Measurements from ENCODE around the gene SARS1.
A peak's percentile ranks its signal among the peaks of the same experiment; 100 is the strongest.

The SARS1 gene

DNA sequence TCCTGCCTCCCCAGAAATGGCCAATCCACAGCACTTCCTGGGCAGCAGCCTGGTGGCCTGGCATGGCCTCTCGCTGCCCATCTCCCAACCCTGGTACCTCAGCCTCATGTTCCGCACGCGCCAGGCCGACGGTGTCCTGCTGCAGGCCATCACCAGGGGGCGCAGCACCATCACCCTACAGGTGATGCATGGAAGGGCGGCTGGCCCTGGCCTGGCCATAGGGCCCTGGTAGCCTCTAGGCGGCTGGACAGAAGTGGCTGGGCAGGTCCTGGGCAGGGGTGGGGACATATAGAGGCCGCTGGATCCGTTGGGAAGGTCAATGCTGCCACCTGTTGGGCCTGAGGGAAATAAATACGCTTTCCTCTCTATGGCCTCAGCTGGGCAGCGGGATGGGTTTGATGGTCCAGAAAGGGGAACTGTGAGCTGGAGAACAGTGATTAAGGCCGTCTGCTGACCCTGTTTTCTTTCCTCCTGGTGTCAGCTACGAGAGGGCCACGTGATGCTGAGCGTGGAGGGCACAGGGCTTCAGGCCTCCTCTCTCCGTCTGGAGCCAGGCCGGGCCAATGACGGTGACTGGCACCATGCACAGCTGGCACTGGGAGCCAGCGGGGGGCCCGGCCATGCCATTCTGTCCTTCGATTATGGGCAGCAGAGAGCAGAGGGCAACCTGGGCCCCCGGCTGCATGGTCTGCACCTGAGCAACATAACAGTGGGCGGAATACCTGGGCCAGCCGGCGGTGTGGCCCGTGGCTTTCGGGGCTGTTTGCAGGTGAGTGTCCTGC lies 50.1 kb downstream of the SARS1 start:
- peak; percentile 75 for DNase-seq

DNA sequence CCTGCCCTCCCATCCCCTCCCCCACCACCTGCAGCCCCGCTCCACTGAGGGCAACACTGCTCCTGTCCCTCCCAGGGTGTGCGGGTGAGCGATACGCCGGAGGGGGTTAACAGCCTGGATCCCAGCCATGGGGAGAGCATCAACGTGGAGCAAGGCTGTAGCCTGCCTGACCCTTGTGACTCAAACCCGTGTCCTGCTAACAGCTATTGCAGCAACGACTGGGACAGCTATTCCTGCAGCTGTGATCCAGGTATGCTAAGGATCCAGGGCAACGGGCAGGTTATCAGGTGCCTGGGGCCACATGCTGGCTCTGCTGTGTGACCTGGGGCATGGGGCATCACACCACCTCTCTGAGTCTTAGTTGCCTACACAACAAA lies 50.6 kb downstream of the SARS1 start:
- no peak for DNase-seq

- DNase-seq: no peak
These were observed 51.3 kb downstream of the SARS1 start for GRCh38 chr1:109265016-109265415.

DNA sequence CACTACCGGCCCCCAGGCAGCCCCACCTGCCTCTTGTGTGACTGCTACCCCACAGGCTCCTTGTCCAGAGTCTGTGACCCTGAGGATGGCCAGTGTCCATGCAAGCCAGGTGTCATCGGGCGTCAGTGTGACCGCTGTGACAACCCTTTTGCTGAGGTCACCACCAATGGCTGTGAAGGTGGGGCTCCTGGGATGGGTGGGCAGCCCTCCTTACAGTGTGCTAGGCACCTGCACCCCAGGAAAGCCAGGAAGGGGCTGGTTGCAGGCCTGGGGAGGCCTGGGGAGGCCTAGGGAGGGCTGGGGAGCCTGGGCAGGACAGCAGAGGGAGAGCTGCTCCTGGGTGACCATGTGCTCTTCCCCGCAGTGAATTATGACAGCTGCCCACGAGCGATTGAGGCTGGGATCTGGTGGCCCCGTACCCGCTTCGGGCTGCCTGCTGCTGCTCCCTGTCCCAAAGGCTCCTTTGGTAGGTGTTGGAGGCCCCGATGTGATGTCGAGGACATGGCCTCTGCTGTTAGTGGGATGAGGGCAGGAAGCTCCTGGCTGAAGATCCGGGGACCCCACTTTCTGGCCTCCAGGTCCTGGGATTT lies 52.1 kb downstream of the SARS1 start:
- no peak for DNase-seq

- DNase-seq: no peak
These were observed 53.2 kb downstream of the SARS1 start for GRCh38 chr1:109266965-109267364.

- no peak for DNase-seq
These were observed 54.1 kb downstream of the SARS1 start for GRCh38 chr1:109267743-109268300.

GRCh38 chr1:109268431-109269211 lies 54.9 kb downstream of the SARS1 start:
- DNase-seq: no peak

GRCh38 chr1:109269212-109269980 lies 55.7 kb downstream of the SARS1 start:
- DNase-seq: no peak

GRCh38 chr1:109269981-109270622 lies 56.4 kb downstream of the SARS1 start:
- no peak for DNase-seq

DNA sequence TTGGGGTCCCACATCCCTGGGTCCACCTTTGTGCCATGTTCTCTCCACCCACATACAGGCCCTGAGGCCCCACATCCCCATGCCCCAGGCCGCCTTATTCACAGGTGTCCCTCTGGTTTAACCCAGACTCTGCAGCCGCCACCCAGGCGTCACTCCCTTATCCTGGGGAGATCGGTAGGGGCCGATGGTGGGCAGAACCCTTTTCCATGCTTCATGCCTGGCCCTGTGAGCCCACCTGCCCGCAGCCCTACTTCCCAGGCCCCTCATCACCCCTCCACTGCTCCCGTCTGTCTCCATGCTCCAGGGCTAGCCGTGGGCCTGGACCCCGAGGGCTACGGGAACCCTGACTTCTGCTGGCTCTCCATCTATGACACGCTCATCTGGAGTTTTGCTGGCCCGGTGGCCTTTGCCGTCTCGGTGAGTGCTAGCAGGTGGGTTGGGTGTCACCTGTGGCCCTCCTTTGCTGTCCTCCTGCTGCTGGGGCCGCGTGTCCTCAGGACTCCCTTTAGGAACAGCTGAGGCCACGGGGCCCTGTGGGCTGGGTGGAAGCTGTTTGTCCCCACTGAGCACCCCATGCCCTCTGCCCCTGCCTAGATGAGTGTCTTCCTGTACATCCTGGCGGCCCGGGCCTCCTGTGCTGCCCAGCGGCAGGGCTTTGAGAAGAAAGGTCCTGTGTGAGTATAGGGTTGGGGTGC lies 57.1 kb downstream of the SARS1 start:
- no peak for DNase-seq

GRCh38 chr1:109271458-109271857 lies 57.7 kb downstream of the SARS1 start:
- DNase-seq: no peak

GRCh38 chr1:109272021-109272799 lies 58.5 kb downstream of the SARS1 start:
- DNase-seq: no peak

DNA sequence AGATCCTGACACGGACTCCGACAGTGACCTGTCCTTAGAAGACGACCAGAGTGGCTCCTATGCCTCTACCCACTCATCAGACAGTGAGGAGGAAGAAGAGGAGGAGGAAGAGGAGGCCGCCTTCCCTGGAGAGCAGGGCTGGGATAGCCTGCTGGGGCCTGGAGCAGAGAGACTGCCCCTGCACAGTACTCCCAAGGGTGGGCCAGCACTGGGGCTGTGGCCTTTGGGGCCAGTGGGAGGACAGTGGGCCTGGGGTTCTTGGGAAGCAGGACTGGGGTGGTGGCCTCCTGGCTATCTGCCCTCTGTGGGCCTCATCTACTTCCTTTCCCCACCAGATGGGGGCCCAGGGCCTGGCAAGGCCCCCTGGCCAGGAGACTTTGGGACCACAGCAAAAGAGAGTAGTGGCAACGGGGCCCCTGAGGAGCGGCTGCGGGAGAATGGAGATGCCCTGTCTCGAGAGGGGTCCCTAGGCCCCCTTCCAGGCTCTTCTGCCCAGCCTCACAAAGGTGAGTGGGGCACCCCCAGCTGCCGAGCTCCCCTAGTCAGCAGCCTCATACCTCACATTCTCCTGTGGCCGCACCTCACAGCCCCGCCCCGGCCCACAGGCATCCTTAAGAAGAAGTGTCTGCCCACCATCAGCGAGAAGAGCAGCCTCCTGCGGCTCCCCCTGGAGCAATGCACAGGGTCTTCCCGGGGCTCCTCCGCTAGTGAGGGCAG lies 59.3 kb downstream of the SARS1 start:
- no peak for DNase-seq

- no peak for DNase-seq
These were observed 60.0 kb downstream of the SARS1 start for GRCh38 chr1:109273570-109274288.

DNA sequence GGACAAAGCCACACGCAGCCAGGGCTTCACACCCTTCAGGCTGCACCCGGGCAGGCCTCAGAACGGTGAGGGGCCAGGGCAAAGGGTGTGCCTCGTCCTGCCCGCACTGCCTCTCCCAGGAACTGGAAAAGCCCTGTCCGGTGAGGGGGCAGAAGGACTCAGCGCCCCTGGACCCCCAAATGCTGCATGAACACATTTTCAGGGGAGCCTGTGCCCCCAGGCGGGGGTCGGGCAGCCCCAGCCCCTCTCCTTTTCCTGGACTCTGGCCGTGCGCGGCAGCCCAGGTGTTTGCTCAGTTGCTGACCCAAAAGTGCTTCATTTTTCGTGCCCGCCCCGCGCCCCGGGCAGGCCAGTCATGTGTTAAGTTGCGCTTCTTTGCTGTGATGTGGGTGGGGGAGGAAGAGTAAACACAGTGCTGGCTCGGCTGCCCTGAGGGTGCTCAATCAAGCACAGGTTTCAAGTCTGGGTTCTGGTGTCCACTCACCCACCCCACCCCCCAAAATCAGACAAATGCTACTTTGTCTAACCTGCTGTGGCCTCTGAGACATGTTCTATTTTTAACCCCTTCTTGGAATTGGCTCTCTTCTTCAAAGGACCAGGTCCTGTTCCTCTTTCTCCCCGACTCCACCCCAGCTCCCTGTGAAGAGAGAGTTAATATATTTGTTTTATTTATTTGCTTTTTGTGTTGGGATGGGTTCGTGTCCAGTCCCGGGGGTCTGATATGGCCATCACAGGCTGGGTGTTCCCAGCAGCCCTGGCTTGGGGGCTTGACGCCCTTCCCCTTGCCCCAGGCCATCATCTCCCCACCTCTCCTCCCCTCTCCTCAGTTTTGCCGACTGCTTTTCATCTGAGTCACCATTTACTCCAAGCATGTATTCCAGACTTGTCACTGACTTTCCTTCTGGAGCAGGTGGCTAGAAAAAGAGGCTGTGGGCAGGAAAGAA lies 61.1 kb downstream of the SARS1 start:
- no peak for DNase-seq

- DNase-seq: no peak
These were observed 62.1 kb downstream of the SARS1 start for GRCh38 chr1:109275706-109276345.

GRCh38 chr1:109277434-109278204 lies 63.9 kb downstream of the SARS1 start:
- peak; percentile 69 for DNase-seq
